ENCODE results near the gene SLC25A18.
"Not testable (repeated sequence)": the region's sequence is repeated elsewhere in the genome, so short reads cannot be mapped to it uniquely, and the experiment has no call there.

Gene SLC25A18

GRCh38 chr22:17607891-17608521 is 44.7 kb downstream of the SLC25A18 start:
- no peak for DNase-seq (ENCODE audit: low spot score)

GRCh38 chr22:17612057-17612456 is 48.8 kb downstream of the SLC25A18 start:
- no peak for DNase-seq (ENCODE audit: low spot score)

GRCh38 chr22:17613280-17613679 is 50.0 kb downstream of the SLC25A18 start:
- no peak for DNase-seq (ENCODE audit: low spot score)

- no peak for DNase-seq (ENCODE audit: low spot score)
Measured at GRCh38 chr22:17627961-17628405, 64.7 kb downstream of the SLC25A18 start.

- peak; percentile 95 for DNase-seq (ENCODE audit: low spot score)
Measured at GRCh38 chr22:17628406-17629172, 65.3 kb downstream of the SLC25A18 start, which contains the start of gene ATP6V1E1. Gene ATP6V1E1, minus strand, starts transcription at chr22:17628749. Its CDS starts 114 bp downstream, at chr22:17628635.

- DNase-seq (ENCODE audit: low spot score) = no peak
Measured at GRCh38 chr22:17629173-17629489, 65.8 kb downstream of the SLC25A18 start.

- DNase-seq (ENCODE audit: low spot score) = no peak
Measured at GRCh38 chr22:17629641-17630040, 66.3 kb downstream of the SLC25A18 start.

GRCh38 chr22:17631076-17631565 is 67.8 kb downstream of the SLC25A18 start:
- DNase-seq (ENCODE audit: low spot score) = no peak

- peak; percentile 89 for DNase-seq (ENCODE audit: low spot score)
Measured at GRCh38 chr22:17633217-17633997, 70.1 kb downstream of the SLC25A18 start.

- DNase-seq (ENCODE audit: low spot score) = no peak
Measured at GRCh38 chr22:17633998-17634323, 70.7 kb downstream of the SLC25A18 start.

GRCh38 chr22:17634696-17635095 is 71.4 kb downstream of the SLC25A18 start:
- no peak for DNase-seq (ENCODE audit: low spot score)

GRCh38 chr22:17636850-17637249 is 73.6 kb downstream of the SLC25A18 start:
- not testable (repeated sequence) for DNase-seq (ENCODE audit: low spot score)

- DNase-seq (ENCODE audit: low spot score) = no peak
Measured at GRCh38 chr22:17637490-17638181, 74.3 kb downstream of the SLC25A18 start.

- DNase-seq (ENCODE audit: low spot score) = no peak
Measured at GRCh38 chr22:17638182-17638431, 74.8 kb downstream of the SLC25A18 start.

- peak; percentile 88 for DNase-seq (ENCODE audit: low spot score)
Measured at GRCh38 chr22:17638432-17639246, 75.3 kb downstream of the SLC25A18 start, which contains the start of gene BCL2L13. Gene BCL2L13, plus strand, starts transcription at chr22:17638757. Its CDS starts 16,955 bp downstream, at chr22:17655712.

GRCh38 chr22:17639247-17639741 is 76.0 kb downstream of the SLC25A18 start:
- peak; percentile 63 for DNase-seq (ENCODE audit: low spot score)
